Measurements from ENCODE around the gene RASL11A. TPM values are rescaled to one million over a fixed set of nuclear protein-coding genes. Genes with fewer than 3 reads are reported as not detected.
A peak's percentile ranks its signal among the peaks of the same experiment; 100 is the strongest.
"Not testable (repeated sequence)": the region's sequence is repeated elsewhere in the genome, so short reads cannot be mapped to it uniquely, and the experiment has no call there.

RASL11A gene, protein sequence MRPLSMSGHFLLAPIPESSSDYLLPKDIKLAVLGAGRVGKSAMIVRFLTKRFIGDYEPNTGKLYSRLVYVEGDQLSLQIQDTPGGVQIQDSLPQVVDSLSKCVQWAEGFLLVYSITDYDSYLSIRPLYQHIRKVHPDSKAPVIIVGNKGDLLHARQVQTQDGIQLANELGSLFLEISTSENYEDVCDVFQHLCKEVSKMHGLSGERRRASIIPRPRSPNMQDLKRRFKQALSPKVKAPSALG
- 4.7 TPM for total RNA-seq

DNA sequence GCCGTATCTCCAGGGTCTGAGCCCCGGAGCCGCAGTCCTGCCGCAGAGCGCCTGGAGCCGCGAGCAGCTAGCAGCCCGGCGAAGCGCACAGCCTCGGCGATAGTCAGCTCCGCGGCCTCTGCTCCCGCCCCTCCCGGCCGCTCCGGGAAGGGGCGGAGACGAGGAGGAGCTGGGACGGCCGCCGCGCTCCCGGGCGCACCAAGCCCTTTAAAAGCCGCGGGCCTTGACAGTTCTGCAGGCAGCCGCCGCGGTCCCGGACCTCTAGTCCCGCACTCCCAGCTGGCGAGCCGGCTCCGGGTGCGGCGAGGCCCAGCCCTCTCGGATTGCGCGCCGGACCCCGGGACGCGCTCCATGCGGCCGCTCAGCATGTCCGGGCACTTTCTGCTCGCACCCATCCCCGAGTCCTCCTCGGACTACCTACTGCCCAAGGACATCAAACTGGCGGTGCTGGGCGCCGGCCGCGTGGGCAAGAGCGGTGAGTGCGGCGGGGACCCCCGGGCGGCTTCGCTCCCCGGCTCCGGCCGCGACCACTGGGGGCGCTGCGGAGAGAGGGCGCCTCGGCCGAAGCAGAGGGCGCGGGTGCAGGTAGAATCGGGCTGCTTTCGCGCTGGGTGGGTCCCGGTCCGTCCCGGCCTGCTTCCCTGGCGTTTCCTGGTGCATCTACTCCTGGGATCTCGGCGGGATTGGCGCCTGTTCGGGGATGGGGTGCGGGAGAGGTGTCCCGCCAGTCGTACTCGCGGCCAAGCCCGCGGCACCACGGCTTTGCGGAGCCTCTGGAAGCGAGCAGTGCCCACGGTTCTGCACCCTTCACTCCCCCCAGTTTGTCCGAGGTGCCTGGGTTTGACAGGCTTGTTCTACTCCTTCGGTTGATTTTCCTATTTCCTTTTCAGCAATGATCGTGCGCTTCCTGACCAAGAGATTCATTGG is at the start of gene RASL11A:
Gene RASL11A (plus strand): TSS at position 237 of the 927 bp plus-strand sequence. CDS start 115 bp downstream, at position 352.
- peak; percentile 88 for ATAC-seq

DNA sequence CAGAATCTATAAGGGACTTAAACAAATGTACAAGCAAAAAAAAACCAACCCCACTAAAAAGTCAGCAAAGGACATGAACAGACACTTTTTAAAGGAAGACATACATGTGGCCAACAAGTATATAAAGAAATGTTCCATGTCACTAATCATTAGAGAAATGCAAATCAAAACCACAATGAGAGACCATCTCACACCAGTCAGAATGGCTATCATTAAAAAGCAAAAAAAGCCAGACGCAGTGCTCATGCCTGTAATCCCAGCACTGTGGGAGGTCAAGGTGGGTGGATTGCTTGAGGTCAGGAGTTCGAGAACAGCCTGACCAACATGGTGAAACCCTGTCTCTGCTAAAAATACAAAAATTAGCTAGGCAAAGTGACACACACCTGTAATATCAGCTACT is 48.5 kb upstream of the RASL11A start:
- ATAC-seq: not testable (repeated sequence)

DNA sequence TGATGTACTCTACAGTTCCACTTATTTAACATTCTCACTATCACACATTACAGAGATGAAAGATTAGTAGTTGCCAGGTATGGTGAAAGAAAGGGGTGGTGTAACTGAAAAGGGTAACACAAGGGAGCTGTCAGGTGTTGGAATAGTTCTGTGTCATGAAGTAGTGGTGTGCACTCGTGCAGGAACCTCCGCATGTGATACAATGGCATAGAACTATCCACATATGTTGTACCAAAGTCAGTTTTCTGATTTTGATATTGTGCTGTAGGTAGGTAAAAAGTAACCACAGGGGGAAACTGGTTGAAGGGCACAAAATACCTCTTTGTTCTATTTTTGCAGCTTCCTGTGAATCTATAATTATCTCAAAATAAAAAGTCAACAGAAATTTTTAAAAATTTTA is 43.6 kb upstream of the RASL11A start:
- no peak for ATAC-seq

DNA sequence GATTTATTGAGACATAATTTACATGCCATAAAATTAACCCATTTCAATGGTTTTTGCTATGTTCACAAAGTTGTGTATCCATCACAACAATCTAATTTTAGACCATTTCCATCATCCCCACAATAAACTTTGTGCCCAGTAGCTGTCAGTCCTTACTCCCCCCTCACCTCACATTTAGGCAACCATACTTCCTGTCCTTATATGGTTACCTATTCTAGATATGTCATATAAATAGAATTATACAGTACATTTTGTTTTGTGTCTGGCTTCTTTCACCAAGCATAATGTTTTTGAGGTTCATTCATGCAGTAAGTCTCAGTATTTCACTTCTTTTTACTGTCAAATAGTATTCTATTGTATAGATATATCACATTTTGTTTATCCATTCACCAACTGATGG is 42.5 kb upstream of the RASL11A start:
- ATAC-seq: no peak

DNA sequence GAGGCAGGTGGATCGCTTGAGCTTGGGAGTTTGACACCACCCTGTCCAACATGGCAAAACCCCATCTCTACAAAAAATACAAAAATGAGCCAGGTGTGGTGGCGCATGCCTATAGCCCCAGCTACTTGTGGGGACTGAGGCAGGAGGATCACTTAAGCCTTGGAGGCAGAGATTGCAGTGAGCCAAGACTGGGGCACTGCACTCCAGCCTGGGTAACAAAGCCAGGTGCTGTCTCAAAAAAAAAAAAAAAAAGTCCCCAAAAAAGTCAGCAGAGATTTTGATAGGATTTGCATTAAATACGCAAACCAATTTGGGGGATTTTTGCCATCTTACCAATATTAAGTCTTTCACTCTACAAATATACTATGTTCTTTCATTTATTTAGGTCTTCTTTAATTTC is 41.0 kb upstream of the RASL11A start:
- no peak for ATAC-seq

DNA sequence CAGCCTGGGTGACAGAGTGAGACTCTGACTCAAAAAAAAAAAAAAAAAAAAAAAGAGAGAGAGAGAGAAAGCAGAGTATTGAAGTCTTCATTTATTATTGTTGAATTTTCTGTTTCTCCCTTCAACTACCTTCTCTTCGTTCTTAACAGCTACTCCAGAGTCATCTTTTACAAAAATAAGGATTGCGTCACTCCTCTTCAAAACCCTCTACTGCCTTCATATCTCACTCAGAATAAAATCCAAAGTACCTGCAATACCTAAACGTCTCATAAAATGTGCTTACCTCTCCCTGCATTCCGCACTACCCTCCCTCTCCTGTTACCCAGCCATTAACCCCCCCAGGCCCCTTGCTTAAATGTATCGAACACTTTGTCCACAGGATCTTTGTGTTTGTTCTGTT is 36.7 kb upstream of the RASL11A start:
- ATAC-seq: no peak

DNA sequence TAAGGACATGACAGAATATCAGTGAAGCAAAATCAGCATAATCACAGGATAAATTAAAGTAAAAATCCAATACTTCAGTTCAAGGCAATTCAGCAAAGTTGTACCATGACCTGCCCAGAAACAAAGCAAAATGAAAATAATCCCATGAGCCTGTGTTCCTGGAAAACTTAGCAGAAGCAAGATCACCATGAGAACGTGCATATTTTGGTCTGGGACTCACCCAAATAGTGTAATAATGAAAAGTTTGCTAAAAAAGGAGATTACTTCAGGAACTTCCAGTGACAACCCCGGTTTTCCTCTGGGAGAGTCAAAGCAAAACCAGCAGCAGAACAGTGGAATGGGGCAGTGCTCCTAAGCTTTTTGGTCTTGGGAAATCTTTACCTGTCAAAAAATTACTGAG is 34.2 kb upstream of the RASL11A start:
- no peak for ATAC-seq

DNA sequence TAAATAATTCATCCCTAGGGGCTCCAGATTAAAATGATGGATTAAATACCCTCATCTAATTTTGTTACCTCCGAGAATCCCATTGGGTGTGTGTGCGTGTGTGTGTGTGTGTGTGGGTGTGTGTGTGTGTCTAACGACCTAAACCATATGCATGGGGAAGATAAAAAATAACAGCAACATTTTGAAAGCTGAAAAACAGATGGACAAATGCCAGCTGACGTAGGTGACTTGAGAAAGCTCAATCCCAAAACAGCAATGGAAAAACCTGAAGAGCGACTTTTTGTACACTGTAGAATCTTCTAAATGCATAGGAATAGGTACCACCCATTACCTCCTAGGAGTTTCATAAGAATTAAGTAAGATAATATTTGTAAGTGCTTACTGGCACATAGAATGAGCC is 27.9 kb upstream of the RASL11A start:
- ATAC-seq: peak; percentile 35

DNA sequence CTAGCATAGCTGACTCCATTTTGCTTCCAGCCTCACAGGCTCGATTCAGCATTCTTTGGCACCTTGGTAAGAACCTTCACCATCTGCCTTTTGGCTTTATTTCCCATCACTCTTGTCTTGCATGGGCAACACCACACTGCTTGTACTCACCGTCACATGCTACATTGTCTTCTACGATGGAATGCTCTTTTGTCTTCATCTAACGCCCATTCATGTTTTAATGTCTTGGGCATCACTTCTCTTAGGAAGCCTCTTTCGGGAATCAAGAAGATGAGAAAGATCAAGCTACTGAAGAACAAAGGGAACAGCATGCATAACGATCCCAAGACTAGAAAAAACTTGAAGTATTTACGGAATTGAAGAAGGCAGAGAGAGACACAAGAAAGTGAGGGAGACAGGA is 25.0 kb upstream of the RASL11A start:
- ATAC-seq: no peak

DNA sequence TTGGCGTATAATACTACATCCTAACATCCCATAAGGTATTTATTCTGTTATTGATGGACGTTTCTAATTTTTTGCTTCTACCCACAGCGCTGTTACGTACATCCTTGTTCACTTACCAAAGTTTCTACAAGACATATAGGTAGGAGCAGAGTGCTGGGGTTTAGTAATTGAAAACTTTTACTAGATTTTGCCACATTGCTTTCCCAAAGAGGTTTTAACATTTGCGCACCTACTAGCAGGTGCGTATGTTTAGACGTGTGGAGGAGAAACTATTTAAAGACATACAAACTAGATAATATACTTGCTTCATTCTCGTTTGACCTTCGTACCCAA is 19.8 kb upstream of the RASL11A start:
- ATAC-seq: peak; percentile 4

DNA sequence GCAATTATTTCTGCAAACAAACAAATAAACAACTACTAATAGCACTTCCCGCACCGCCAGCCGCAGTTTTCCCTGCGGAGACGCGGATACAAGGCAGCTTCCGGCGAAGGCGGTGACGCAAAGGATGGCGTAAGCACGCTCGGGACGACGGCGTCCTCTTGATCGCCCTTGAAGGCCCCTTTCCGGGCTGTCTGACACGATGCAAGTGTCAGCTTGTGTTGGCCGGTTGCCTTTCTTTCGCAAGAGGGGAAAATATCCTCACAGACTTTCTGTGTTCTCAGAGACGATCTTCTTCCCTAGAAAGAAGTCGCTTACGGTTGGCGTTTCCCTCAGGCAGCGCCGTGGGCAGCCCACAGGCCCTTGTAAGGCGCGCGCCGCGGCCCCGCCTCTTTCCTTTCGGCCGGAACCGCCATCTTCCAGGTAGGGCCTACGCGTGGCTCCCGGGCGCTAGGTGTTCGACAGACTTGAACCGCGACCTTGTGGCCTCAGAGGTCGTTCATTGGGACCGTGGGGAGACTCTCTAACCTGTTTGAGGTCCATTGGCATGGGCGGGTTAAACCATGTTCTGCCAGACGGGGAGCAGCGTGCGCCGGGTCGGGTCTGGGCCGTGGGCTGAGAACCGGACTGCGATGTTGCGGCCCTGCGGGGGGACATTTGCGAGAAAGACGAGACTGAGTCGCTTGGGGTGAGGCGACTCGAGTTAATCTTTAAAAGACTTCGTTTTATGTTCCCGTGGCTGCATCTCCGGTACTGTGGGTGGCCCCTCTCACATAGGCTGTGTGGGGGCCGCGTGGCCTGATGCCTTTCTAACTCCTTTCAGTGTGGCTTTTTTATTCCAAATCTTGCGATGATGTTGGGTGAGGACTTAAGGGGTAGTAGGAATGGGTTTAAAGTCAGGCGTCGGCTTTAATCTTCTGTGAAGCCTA is 19.2 kb upstream of the RASL11A start, which contains the start of gene RPL21:
Gene RPL21 (plus strand): TSS at position 393 of the 926 bp plus-strand sequence. CDS start 2,219 bp downstream, outside the sequence.
- ATAC-seq: peak; percentile 95

DNA sequence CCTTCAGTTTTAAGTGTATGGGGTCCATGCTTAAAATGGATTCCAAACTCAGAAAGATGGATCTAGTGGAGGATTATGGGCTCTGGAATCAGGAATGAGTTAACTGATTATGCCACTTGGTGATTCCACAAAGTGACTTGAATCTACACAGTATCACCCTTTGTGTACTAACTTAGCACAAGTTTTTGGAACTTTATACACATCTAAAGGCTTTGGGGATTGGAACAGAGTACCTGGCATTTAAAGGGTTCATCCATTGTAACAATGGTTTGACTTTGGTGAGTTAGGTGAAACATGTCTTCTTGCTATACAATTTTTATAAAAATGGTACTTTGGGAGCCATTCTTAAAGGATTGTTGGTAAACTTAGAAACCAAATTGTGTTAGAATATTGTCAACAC is 18.2 kb upstream of the RASL11A start:
- ATAC-seq: no peak

DNA sequence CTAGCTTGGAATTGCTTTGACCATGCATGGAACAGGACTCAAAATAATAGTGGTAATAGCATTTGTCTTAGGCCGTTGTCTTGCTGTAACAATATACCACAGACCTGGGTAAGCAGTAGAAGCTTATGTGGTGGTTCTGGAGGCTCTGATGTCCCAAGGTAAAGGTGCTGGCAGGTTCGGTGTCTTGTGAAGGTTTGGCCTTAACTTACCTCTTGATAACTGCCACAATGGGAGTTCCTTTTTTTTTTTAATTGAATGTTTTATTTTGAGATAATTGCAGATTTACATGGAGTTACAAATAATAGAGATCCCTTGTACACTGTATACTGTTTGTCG is 13.4 kb upstream of the RASL11A start:
- ATAC-seq: no peak

DNA sequence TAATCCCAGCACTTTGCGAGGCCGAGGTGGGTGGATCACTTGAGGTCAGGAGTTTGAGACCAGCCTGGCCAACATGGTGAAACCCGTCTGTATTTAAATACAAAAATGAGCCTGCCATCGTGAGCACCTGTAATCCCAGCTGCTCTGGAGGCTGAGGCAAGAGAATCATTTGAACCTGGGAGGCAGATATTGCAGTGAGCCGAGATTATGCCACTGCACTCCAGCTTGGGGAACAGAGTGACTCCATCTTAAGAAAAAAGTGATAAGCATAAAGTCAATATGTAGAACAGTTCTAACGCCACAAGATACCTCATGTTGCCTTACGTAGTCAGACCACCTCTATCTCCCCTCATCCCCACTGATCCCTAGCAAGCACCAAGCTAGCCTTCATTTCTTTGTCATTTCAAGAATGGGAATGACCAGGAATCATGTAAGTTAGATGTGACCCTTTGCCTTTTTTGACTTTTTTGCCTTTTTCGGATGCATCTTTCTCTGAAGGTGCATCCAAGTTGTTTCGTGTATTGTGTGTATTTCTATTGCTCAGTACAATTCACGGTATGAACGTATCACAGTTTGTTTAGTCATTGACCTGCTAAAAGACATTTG is 12.9 kb upstream of the RASL11A start:
- ATAC-seq: no peak

DNA sequence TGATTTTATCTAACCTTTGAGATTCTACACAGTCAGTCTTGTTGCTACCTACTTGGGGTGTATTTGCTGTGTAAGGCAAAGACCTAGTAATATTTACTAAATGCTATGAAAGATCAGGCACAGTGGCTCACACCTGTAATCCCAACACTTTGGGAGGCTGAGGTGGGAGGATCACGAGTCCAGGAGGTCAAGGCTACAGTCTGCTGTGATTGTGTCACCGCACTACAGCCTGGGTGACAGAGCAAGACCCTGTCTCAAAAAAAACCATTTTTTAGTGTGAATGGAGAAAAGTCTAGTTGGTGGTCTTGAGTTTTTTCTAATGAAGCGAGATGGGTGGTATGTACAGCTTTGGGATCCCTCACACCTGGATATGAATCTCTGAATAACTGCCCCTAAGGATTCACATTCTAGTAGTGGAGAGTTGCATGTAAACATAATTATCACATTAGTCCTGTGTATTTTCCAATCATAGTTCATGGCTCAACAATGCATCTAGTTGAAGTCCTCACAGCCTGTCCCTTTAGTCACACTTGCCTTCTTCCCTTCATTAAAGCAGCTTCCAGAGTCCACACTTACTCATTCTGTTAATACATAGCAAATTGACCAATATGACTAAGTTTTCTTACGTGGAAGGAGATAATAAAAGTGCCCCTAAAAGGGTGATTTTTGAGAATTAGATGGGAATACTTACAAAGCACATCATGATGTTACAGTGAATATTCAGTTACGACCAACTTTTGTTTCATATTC is 11.8 kb upstream of the RASL11A start:
- ATAC-seq: no peak

DNA sequence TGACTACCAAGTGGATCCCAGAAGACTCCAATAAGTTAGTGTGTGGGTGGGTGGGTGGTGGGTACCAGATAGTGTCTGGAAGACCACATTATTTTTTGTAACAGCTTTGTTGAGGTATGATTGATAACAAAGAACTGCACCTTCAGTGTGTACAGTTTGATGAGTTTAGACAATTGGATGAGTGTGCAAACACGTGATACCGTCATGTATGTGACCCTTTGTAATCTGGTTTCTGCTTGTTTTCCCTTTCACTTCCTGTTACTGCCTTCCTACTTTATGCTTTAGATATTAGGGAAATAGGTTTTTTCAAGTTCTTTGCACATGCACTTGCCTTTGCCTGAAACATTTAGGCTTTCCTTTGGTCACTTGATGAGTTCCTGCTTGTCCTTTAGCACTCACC is 10.8 kb upstream of the RASL11A start:
- ATAC-seq: peak; percentile 32

DNA sequence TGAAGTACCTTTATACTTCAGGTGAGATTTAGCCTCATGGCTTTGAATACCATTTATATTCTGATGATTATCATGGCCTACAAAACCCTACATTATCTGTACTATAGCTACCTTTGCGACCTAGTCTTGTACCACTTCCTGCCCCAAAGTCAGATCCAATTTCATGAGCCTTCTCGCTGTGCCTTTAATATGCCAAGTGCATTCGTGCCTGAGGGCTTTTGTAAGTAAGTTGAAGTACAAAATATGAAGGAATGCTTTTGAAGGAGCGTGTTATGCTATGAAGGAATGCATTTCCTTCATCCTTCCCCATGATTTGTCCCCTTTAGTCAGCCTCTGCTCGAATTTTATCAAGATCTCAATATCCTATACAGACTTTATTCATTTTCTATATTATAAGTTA is 9.2 kb upstream of the RASL11A start:
- ATAC-seq: no peak

DNA sequence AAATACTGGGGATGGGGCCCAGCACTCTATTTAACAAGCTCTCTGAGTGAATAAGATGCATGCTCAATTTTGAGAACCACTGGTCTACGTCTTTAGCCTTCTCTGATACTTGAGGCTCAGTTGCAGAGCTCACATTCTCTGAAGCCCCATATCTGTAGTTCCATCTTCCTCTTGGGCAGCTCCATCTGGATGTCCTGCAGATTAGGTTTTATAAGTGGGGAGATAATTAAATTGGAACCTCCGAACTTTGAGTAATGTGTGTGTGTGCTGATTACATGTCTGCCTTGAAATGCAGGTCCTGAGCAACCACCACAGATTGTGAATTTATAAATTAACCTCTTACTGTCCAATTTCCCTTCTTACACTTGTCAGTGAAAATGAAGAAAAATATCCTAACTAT is 7.2 kb upstream of the RASL11A start:
- ATAC-seq: no peak

DNA sequence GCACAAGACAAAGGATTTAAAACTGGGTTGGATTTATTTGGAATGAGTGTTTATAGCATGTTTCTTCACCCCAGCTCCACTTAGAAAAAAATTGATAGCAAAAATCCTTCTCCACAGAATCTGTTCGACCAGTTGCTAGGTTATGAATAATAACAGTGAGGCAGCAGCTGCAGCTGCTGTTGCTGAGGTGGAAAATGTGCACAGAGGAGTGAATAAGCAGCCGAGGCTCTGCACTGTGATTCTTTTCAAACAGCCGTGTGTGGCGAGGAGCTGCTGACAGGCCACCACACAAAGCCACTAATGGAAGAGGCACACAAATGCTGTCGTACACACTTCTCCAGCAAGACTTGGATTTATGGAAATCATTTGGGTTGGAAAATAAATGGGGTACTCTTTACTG is 6.4 kb upstream of the RASL11A start:
- no peak for ATAC-seq

DNA sequence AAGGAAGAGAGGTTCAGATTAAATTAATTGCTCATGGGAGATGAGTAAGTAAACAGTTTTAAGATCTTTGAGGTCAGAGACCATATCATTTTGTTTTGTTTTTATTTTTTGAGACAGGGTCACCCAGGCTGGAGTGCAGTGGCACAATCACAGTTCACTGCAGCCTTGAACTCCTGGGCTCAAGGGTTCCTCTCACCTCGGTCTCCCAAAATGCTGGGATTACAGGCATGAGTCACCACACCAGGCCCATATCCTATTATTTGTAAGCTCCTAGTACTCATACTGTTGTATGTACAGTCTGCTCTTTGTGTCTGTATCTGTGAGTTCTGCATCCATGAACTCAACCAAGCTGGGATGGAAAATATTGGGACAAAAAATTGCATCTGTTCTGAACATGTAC is 6.0 kb upstream of the RASL11A start:
- ATAC-seq: no peak

DNA sequence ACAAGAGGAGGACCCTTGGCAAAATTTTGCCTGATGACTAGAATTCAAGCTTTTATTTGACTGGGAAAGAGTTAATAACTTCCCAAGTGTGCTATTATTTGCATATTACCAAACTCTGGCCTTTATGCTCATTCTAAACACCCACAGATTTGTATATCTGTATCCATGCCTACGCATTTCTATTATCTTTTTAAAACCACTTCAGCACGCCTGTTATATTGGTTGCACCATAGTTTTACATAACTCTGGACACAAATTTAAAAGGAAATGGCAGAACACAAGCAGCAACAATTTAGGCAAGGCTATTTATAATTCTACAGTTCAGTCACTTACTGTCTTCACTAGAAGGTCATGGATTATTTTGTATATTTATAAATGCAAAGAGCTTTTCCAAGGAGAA is 3.7 kb upstream of the RASL11A start:
- ATAC-seq: no peak

DNA sequence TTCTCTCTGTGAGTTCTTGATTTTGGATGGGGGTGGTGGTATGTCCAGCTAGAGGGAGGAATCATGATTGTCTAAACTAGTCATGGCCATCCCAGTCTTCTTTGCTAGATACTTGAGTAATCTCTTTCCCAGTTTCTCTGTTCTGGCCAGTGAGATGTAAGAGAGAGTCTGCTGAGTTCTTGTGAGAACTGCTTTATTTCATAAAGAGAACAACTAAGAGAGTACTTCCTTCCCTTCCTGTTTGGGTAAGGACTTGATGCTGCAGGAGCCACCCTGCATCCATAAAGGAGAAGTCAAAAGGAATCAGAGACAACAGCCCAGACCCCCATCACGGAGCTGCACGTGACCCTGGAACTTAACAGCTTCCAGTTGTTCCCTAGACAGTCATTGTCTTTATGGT is 3.0 kb upstream of the RASL11A start:
- ATAC-seq: no peak
